ENCODE data around the gene PHEX. TPM values are rescaled to one million over a fixed set of nuclear protein-coding genes. Genes with fewer than 3 reads are reported as not detected.

Gene PHEX
- polyA plus RNA-seq, 1 donor (not counting 4 experiments of a cell fraction or from before 2014, with no cell fraction given): 0.80 TPM

DNA sequence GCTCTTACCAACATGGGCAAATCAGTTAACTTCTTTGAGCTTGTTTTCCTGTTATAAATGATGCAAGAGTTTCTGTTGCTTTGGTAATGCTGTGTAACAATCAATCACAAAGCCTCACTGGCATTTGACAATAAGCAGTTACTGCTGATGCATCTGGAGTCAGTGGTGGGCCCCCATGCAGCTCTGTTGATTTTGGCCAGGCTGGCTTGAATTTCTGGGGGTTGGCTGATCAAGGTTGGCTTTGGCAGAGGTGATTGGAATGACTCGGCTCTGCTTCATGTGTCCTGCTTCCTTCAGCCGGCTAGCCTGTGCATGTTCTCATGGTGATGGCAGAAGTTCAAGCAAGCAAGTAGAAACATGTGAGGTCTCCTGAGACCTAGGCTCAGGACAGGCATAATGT is 90.4 kb downstream of the PHEX start:
- Histone ChIP-seq H3K36me3 (ENCODE audit: control insufficient read depth in 2 of 2, extremely low read depth in 1 of 2, insufficient read depth in 2 of 2, low read length in 2 of 2) (no peaks in the 10 kb centered on the region), H3K27me3 (ENCODE audit: control insufficient read depth, extremely low read depth, insufficient read depth, low read length) (no peaks in the 10 kb centered on the region), H3K4me3 (ENCODE audit: control insufficient read depth in 2 of 3, extremely low read depth in 1 of 3, insufficient read depth in 2 of 3, low read depth in 1 of 3, low read length in 3 of 3) (no peak overlapping the region), H3K9me1 (ENCODE audit: control insufficient read depth, extremely low read depth, insufficient read depth, low read length) (no peaks in the 10 kb centered on the region), H3K9me3 (ENCODE audit: control insufficient read depth, low read depth, low read length) (no peaks in the 10 kb centered on the region), H2AFZ (ENCODE audit: control insufficient read depth, low read length) (no peak overlapping the region), H4K20me1 (ENCODE audit: control insufficient read depth, extremely low read depth, insufficient read depth, low read length) (no peaks in the 10 kb centered on the region), H3K4me1 (ENCODE audit: control insufficient read depth, extremely low read depth, insufficient read depth, low read length) (peaks cover 20% of the 10 kb centered on the region), H3K79me2 (ENCODE audit: control insufficient read depth, insufficient read depth, low read length) (no peaks in the 10 kb centered on the region), H3K9ac (ENCODE audit: control insufficient read depth, extremely low read depth, insufficient read depth, low read length) (no peak overlapping the region), H3K4me2 (ENCODE audit: control insufficient read depth, extremely low read depth, insufficient read depth, low read depth, low read length) (no peak overlapping the region), H3K27ac (ENCODE audit: control insufficient read depth, insufficient read depth, low read length) (peak overlapping the region; percentile 27)
- dilution Hi-C loops (cut with MboI; ENCODE audit: extremely low pct_ligation_motif_present, low sequenced_read_pairs): no loop called here
- DNase-seq (ENCODE audit: low read depth, low spot score) (peak; percentile 83), FAIRE-seq (peak; percentile 94)
- no peak for TF ChIP-seq CTCF (optimal IDR thresholded peaks at IDR 0.05 in 1 of 3, IDR thresholded peaks at IDR 0.05 in 1 of 3, conservative IDR thresholded peaks at IDR 0.05 in 1 of 3; ENCODE audit: extremely low read depth in 1 of 3, insufficient read depth in 2 of 3, low read length in 3 of 3)
- TF ChIP-seq EZH2 (IDR thresholded peaks at IDR 0.05; ENCODE audit: low read length): no peak

GRCh38 chrX:22124098-22124497 is 92.0 kb downstream of the PHEX start:
- Histone ChIP-seq H3K36me3 (ENCODE audit: control insufficient read depth in 2 of 2, extremely low read depth in 1 of 2, insufficient read depth in 2 of 2, low read length in 2 of 2) (no peaks in the 10 kb centered on the region), H3K4me2 (ENCODE audit: control insufficient read depth, extremely low read depth, insufficient read depth, low read depth, low read length) (no peak overlapping the region), H3K27me3 (ENCODE audit: control insufficient read depth, extremely low read depth, insufficient read depth, low read length) (no peaks in the 10 kb centered on the region), H3K27ac (ENCODE audit: control insufficient read depth, insufficient read depth, low read length) (peak overlapping the region; percentile 62), H3K9me1 (ENCODE audit: control insufficient read depth, extremely low read depth, insufficient read depth, low read length) (no peaks in the 10 kb centered on the region), H3K9ac (ENCODE audit: control insufficient read depth, extremely low read depth, insufficient read depth, low read length) (no peak overlapping the region), H4K20me1 (ENCODE audit: control insufficient read depth, extremely low read depth, insufficient read depth, low read length) (no peaks in the 10 kb centered on the region), H2AFZ (ENCODE audit: control insufficient read depth, low read length) (no peak overlapping the region), H3K9me3 (ENCODE audit: control insufficient read depth, low read depth, low read length) (no peaks in the 10 kb centered on the region), H3K4me3 (ENCODE audit: control insufficient read depth in 2 of 3, extremely low read depth in 1 of 3, insufficient read depth in 2 of 3, low read depth in 1 of 3, low read length in 3 of 3) (no peak overlapping the region), H3K4me1 (ENCODE audit: control insufficient read depth, extremely low read depth, insufficient read depth, low read length) (peaks cover 14% of the 10 kb centered on the region), H3K79me2 (ENCODE audit: control insufficient read depth, insufficient read depth, low read length) (no peaks in the 10 kb centered on the region)
- peak; percentile 79 for FAIRE-seq
- dilution Hi-C loops (cut with MboI; ENCODE audit: extremely low pct_ligation_motif_present, low sequenced_read_pairs): no loop called here
- DNase-seq (ENCODE audit: low read depth, low spot score): no peak
- no peak for TF ChIP-seq CTCF (optimal IDR thresholded peaks at IDR 0.05 in 1 of 3, IDR thresholded peaks at IDR 0.05 in 1 of 3, conservative IDR thresholded peaks at IDR 0.05 in 1 of 3; ENCODE audit: extremely low read depth in 1 of 3, insufficient read depth in 2 of 3, low read length in 3 of 3)
- no peak for TF ChIP-seq EZH2 (IDR thresholded peaks at IDR 0.05; ENCODE audit: low read length)
